Neural progenitor cell (in vitro differentiated cells): ENCODE data around the gene TRABD2B.

Experiments used
- CTCF ChIP-seq: fragments of 200-600 bp; sonication (generic); IDR thresholded peaks from 2 replicates; pipeline ENCODE4 v1.5.1; 2017; ENCODE audit warnings: antibody characterized with exemption, mild to moderate bottlenecking
- EZH2 ChIP-seq: fragments of 200-600 bp; sonication (generic); IDR thresholded peaks from 2 replicates; pipeline ENCODE4 v1.6.1; 2017; ENCODE audit warnings: antibody characterized with exemption, mild to moderate bottlenecking, moderate library complexity

GRCh38 chr1:47849005-47849521 lies 148.1 kb downstream of the TRABD2B start:
- no peak for TF ChIP-seq EZH2
- no peak for TF ChIP-seq CTCF
